NCI-H1694 treated with DMSO at 0.1 percent for 48 hours (cell line): Measurements from ENCODE around the gene DNAJB8.

Experiments used
- DNase-seq: peaks from one replicate; lab custom pipeline; 2025; lab: John Stamatoyannopoulos, UW

The DNAJB8 gene

DNA sequence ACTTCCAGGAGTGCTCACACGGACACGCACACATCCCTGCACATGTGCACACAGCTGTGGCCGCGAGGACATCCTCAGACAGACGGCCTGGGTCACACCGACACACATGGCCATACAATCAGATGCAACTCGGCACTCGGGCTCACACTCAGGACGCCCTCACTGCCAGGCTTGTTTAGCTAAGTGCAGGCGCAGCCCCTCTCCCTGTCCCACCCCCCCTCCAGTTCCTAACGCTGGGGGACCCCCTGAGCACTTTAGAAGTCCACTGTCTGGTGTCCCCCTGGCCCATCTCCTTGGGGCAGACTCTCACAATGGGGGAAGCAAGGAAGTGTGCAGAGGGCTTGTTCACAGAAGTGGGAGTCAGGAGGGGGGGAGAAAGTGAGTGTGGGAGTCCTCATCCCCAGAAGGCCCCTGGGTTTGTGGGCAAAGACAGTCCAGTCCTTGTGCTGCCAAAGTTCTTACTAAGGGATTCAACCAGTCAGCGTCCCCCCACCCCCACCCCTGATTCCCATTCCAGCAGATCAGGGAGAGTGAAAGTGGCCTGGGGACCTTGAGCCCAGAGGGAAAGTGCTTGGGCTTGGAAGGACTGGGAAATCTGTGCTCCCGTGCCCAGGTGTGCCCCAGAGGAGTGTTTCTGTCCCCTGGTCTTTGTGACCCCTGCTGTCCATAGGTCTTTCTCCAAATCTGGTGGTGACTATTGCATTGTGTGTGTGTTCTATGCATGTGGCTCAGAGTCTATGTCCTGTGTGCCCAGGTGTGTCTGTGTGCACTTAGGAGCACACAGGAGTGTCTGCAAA is 27.1 kb upstream of the DNAJB8 start:
- DNase-seq = no peak

DNA sequence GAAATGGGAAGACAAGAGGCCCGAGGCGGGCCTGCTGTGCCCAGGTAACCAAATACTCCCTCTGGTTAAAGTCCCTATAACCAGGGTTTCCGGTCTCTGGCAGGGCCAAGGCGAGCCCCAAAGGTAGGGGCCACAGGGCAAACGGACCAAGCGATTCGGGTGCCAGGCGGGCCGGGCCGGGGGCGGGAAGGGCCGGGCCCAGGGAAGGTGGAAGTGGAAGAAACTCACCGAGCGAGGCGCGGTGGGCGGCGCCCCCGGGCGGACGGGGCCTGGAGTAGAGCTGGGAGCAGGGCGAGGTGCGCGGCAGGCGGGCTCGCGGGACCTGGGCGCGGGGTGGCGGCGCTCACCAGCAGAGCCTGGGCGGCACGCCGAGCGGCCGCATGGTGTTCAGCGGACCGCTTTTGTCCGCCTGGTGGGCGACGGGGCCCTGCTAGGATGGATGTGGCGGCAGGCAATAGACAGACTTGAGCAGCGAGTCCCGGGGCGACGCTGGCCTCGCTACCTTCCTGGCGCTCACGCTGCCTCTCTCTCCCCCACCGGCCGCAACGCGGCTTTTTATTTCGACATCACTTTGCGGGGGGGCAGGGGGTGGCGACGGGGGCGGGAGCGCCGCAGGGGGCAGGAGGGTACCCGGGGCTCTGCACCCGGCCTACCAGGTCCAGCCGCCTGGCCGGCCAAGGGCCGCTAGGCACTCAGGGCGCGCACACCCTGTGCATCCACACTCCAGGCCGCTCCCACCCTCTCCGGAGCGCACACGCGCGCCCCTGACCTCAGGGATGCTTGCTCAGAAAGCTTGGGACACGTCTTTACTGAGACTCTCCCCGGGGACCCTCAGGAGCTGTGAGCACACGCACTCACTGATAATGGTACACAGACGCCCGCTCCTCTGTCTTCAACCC is 26.2 kb upstream of the DNAJB8 start, which contains the start of gene GATA2:
Gene GATA2, minus strand, starts transcription at position 531 of the 899 bp plus-strand sequence. CDS start 6,170 bp downstream, outside the sequence.
- no peak for DNase-seq

DNA sequence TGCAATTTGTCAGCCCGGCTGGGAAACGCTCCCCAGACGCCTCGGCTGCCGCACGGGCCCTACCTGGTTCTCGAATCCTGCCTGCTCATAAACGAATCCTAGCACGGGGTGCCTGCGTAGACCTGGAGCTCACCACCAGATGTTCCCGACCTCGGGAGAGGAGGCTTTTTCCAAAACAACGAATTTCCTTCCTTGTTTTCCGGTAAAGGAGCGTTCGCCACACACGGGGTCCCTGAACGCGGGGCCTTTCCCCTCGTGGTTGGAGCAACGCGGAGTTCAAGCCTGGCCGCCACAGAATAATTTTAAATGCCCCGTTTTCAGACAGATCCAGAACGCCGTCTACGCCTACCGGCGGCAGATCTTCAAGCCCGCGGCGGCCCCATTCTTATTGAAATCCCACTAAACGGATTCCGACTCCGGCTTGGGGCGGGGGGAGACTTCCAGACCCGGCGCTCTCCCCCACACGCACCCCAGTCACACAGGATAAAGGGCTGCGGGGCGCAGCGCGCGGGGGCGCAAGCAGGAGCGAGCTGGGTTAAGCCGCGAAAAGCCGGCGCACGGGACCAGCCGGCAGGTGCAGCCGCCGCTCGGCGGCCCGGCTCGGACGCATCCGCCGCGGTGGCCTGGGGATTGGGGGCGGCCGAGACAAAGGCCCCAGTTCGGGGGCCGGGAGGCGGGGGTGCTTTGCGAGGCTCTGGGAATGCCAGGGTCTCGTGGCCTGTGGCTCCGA is 25.4 kb upstream of the DNAJB8 start:
- DNase-seq = no peak

DNA sequence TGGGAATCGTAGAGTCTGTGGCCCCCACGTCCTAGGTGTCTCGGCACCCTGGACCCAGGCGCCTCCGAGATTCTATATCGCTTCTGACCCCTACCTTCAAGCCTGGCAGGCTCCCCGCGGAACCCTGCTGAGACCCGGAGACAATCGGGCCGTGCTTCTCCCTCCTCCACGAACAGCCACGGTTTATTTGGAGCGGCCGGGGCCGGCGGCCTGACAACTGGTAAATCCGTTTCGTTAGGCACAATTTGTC is 24.9 kb upstream of the DNAJB8 start:
- no peak for DNase-seq

GRCh38 chr3:128490915-128491690 is 24.4 kb upstream of the DNAJB8 start:
- DNase-seq = no peak

DNA sequence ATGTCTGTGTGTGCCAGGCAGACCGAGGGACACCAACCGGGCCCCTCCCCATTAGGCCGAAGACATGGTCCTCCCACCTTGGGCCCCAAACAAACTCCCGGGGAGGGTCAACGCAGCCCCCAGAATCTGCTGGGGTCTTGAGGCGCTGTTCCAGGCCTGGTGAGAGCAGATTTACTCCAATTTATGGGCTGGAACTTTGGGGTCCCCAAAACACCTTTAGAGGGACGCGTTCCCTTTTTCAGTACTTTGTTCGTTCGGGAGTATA is 23.9 kb upstream of the DNAJB8 start:
- DNase-seq = no peak

DNA sequence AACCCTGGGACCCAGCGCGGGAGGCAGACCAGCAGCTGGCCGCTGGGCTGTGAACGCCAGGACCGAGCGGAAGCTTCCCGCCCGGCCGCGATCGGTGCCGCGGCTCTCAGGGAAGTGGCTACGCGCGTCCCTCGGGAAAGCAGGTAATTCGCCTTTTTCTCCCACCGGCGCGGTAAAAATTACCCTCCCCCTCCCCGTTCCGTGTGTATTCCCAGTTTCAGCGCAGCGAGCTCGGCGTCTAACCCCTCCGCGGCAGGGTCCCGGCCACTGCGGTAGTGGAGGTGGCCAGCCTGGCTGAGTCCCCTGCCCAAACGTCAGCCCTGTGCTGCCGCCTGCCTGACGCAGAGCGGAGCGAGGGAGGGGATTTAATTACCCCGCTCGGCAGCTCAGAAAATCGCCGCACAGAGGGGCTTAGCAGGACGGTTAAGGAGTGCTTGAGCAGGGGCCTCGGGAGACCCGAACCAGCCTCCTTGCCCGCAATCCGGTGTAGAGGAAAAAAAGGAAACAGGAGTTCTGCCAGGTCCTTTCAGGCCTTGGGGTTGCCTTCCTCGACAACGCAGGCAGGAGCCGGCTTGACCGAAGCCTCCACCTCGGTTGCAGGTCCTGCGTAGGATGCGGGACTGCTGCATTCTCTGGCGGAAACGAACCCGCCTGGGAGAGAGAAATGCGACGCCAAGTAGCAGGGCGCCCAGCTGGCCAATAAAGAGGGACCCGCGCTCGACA is 23.4 kb upstream of the DNAJB8 start:
- DNase-seq = peak; percentile 7

- peak; percentile 17 for DNase-seq
Observed at GRCh38 chr3:128489674-128489926, 22.9 kb upstream of the DNAJB8 start.

DNA sequence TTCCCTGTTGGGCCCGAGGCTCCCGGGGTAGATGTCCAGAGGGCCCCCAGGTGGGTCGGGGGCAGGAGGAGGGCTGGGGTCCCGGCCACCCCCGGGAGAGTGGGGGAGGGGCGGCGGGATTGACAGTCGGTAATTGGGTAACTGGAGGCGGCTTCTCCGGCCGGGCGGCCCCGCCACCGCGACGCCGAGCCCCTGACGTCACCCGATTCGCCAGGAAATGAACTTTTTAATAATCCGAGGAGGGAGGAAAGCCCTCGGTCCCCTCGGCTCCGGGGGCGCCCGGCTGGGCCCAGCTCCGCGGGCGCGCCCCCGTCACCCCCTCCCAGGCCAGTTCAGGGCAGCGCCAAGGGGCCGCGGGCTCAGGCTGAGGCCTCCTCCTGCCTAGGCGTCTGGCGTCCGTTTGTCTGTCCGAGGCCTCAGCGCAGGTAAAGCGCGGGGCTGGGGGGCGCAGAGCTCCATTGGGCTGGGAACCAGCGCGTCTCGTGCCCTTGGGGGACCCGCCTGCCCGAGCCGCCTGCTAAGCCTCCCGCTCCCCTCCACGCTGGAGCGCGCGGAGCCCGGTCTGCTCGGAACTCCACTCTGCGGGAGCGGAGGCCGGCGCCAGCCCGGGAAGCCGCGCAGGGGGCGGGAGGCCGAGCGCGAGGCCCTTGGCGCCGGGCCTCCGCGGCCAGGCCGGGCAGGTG is 22.4 kb upstream of the DNAJB8 start:
- DNase-seq = peak; percentile 24

- DNase-seq = no peak
Observed at GRCh38 chr3:128488636-128488990, 21.9 kb upstream of the DNAJB8 start.

- peak; percentile 43 for DNase-seq
Observed at GRCh38 chr3:128487813-128488635, 21.3 kb upstream of the DNAJB8 start.

DNA sequence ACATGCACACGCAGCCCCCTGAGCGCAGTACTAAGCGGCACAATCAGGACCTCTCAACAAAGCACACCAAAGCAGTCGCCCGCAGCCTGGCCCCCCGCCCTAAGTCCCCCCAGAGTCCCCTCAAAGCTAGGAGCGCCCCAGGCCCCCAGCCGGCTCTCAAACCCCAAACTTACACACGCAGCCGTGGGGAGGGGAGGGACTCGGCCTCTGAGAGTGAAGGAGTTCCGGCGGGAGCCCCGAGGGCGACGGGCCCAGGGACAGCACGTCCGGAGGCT is 20.8 kb upstream of the DNAJB8 start:
- DNase-seq = no peak

GRCh38 chr3:128486681-128487537 is 20.2 kb upstream of the DNAJB8 start:
- DNase-seq = peak; percentile 13

DNA sequence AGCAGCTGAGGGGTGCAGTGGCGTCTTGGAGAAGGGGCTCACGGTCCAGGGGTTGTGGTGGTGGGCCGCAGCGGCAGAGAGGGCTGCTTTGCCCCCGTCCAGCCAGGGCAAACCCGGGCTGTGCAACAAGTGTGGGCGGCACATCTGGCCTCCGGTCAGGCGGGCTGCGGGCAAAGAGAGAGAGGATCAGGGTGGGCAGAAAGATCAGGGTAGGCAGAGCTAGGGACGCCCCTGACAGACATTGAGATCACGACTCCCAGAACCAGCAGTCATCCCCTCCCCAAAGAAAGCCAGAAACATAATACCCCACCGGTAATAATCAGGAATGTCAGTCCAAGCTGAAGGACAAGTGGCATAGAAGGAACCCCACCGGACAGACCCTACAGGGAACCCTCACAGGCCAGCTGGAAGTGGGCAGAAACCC is 19.5 kb upstream of the DNAJB8 start:
- no peak for DNase-seq

DNA sequence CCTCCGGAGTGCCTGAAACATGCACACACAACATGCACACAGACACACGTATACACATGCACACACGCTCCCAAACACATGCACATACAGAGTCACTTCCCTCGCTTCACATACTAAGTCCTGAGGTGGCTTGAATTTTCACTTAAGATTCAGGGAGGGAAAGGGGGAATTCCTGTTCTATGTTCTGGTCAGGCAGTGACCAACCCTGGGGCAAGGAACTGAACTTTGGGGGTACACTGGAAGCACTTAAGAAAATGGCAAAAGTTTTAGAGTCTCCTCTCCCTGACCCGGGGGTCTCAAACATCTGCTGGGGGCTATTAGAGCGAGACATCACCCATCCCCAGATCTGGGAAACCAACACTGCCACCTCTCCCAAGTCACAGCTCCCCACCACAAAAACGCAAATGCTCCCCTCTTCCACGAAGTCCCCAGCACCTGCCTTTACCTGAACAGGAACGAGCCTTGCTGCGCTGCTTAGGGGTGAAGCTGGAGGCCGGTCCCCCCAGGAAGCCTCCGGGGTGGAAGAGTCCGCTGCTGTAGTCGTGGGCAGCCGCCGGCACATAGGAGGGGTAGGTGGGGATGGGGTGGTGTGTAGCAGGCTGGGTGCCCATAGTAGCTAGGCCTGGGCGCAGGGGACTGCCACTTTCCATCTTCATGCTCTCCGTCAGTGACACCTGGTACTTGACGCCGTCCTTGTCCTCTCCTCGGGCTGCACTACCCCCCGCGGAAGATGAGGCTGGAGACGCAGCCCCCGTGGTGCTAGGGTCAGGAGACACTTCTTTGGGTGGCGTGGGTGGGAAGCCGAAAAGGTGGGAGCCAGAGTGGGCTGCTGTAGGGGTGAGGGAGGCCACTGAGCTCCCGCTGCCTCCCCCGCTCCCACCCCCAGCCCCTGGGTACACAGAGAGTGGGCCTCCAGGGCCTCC is 18.9 kb upstream of the DNAJB8 start:
- DNase-seq = no peak

DNA sequence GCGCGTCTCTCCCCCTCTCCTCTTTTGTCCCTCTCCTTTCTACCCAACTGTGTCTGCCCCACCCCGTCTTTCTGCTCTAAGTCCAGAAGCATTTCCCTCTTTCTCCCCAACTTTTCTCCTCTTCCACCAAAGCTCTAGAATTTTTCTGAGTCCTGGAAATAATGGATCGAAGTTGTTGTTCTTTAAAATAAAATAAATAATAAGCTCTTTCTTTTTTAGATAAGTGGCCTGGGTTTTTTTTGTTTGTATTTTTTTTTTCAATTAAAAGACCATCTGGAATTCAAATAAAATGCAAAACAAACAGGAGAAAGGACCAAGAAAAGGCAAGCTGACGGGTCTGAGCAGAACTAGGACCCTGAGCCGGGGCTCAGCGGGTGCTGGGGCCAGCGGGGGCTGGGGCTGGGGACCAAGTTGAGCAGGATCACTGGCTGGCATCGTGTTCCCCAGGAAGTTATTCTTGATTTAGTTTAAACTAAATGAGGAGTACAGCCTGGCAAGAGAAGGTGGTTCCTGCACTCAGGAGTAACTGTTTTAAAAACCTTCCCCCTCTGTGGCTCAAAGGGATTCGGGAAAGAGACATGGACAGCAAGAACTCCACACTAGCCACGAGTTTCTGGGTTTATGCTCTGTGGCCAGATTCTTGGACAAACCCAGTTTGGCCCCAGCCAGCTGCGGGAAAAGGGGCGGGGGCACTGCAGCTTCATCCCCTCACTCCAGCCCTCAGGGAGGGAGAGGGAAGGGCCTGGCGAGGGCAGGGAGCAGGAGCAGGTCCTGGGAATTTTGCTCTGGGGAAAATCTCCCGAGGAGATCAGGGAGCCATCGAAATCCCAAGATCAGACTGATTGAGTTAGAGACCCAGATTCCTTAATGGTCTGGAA is 18.0 kb upstream of the DNAJB8 start:
- no peak for DNase-seq

DNA sequence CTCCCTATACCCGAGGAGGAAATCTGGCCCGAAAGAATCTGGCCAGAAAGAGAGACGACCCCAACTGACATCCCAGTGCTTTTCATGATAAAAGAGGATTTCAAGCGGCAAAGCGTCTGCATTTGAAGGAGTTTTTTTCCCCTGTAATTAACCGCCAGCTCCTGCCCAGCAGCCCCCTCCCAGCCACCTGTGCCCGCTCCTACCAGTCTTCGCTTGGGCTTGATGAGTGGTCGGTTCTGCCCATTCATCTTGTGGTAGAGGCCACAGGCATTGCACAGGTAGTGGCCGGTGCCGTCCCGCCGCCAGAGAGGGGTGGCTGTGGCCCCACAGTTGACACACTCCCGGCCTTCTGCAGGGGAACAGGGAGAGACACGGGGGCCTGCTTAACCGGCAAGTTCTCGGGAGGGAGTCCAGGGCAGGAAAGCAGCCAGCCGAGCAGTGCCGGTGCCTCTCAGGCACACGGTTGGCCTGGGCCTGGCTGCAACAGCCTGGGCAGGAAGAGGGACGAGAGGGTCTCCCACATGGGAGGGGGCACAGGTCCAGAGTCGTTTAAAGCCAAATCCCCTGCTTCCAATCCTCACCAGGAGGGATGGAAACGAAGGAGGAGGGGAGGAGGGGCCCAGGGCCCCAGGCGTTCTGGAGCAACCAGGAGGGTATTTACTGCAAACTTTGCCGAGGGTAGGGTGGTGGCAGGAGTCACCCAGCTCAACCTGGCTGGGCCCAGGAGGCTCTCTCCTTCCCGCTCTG is 17.1 kb upstream of the DNAJB8 start:
- no peak for DNase-seq
